Fibroblast of villous mesenchyme (primary cell): Measurements from ENCODE around the gene PPP4R1. TPM values are rescaled to one million over a fixed set of nuclear protein-coding genes. Genes with fewer than 3 reads are reported as not detected.

Experiments
- DNase-seq: peaks from one replicate; pipeline ENCODE4 v3.0.0-alpha.2; 2010; ENCODE audit warnings: low read depth
- H3K4me3 ChIP-seq: 2 replicates; pipeline ENCODE4 v1.5.1; 2011; ENCODE audit warnings: low read depth, mild to moderate bottlenecking, low read length
- CTCF ChIP-seq: IDR thresholded peaks from 2 replicates; pipeline ENCODE4 v1.5.1; 2012; ENCODE audit warnings: low read depth, mild to moderate bottlenecking, low read length; ENCODE audit not compliant: insufficient read depth
- total RNA-seq: library from RNA; depleted of rRNA; stranded (reverse); fragments of >200 nt; gene quantifications from 2 replicates; pipeline ENCODE4 v1.2.3, GENCODE V29; 2012

The PPP4R1 gene
- total RNA-seq, 1 donor, result 136 TPM

DNA sequence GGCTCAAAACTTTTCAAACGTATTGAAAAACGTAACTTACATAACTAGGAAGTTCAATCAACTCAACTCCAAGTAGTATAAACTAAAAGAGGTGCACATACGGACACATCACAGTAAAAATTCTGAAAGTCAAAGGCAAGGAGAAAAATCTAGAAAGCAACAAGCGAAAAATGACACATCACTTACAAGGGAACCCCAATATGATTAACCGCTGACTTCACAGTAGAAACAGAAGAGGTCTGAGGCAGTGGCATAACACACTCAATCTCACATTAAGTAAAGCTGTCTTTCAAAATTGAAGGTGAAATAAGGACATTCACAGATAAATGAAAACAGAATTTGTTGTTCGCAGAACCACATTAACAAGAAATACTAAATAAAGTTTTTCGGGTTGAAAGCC is 32.7 kb downstream of the PPP4R1 start:
- TF ChIP-seq CTCF, result no peak
- no peak for DNase-seq
- H3K4me3 ChIP-seq, result no peak overlapping the region

GRCh38 chr18:9578306-9578705 is 36.1 kb downstream of the PPP4R1 start:
- no peak overlapping the region for H3K4me3 ChIP-seq
- DNase-seq, result no peak
- no peak for TF ChIP-seq CTCF

- H3K4me3 ChIP-seq, result no peak overlapping the region
- peak; percentile 40 for DNase-seq
- no peak for TF ChIP-seq CTCF
These were observed 37.0 kb downstream of the PPP4R1 start for GRCh38 chr18:9577361-9577760.

- peak; percentile 92 for TF ChIP-seq CTCF
- no peak overlapping the region for H3K4me3 ChIP-seq
- DNase-seq, result peak; percentile 98
These were observed 38.8 kb downstream of the PPP4R1 start for GRCh38 chr18:9575558-9575957.

DNA sequence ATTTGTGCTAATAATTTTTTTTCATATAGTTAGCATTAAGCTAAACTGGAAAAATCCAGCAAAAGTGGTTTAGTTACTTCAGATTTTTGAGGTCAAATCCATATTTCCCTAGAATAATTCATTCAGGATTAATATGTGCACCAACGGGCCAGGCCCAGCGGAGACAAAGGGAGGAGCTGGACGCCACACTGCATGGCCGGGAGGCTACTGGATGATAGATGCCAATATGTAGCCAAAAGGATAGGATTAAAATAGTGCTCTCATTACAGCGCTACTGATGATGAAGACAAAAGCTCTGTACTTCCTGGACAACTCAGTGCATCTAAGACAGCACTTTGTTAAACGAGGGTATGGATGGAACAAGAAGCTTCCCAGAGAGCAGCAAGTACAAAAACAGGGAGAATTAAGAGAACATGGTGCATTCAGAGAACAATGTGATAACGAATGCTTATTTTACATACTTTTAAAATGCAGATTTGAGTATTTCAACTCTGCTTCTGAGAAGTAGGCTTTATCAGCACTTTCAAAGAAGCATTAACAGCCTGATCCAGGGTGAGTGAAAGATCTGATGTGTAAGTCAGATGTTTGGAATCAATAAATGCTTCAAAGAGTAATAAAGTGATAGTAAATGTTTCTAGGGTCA is 39.8 kb downstream of the PPP4R1 start:
- TF ChIP-seq CTCF, result no peak
- no peak overlapping the region for H3K4me3 ChIP-seq
- no peak for DNase-seq

DNA sequence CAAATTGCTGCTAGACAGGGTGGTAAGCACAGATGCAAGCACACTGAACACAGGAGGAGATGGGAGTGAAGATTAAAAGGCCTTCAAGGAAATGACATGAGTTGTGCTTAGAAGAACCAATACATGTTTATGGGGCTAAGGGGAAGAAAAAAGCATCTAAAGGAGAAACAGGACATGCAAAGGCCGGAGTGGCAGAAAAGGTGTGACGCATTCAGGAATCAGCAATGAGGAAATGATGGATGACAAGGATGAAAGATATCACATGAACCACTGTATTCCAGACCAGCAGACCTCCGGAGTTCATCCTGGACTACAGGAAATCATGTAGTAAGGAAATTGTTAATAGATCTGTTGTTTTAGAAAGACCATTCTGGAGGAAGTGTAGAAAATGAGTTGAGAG is 42.8 kb downstream of the PPP4R1 start:
- no peak overlapping the region for H3K4me3 ChIP-seq
- no peak for DNase-seq
- no peak for TF ChIP-seq CTCF

DNA sequence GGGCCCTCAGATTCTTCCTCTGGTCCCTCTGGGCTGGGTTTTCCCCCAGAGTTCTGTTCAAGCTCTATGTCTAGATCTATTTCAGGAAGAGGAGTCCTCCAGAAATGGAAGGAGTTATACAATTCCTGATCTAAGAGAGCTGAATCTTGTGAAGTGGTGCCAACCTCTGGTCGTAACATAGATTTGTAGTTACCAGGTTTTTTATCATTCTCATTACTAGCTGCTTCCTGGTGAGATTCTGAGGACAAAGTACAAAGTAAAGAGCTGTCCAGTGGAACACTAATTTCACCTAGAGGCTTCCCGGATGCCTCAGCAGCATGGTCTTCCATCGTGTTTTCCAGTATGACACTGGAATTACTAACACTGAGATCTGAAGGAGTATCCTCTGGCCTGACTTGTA is 44.1 kb downstream of the PPP4R1 start:
- TF ChIP-seq CTCF, result no peak
- no peak overlapping the region for H3K4me3 ChIP-seq
- DNase-seq, result no peak
